ENCODE data around the gene BAK1.

The BAK1 gene

GRCh38 chr6:33585403-33586107 lies 5.5 kb upstream of the BAK1 start:
- DNase-seq = peak; percentile 53

DNA sequence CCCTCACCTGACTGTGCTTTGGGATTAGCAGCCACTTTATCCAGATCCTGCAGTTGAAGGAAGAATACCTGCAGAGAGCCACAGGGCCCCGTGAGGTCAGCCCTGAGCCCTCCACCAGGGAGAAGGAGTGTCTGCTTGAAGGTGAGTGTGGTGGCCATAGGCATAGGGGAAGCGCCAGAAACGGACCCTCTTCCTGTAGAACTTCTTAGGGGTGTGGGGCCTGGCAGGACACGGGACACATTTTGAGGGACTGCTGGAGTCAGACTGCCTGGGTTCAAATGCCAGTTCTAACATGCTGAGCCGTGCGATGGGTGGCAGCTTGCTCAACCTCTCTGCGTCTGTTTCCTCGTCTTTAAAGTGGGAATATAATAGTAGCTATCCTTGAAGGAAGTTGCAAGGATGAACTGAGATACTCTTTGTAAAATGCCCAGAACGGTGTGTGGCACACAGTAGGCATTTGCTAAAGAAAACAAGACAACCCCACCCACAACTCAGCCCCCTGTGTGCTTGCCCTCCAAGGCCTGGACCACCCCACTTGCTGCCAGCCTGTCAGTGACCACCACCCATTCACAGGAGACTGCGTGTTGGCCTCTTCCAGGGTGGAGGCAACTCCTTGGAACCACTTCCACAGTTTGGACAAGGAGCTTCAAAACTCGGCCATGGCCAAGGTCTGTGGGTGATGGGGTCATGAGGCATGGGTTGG lies 4.8 kb upstream of the BAK1 start:
- no peak for DNase-seq

GRCh38 chr6:33583591-33584155 lies 3.6 kb upstream of the BAK1 start:
- DNase-seq = no peak

GRCh38 chr6:33581186-33581585 lies 1.1 kb upstream of the BAK1 start:
- DNase-seq = no peak

DNA sequence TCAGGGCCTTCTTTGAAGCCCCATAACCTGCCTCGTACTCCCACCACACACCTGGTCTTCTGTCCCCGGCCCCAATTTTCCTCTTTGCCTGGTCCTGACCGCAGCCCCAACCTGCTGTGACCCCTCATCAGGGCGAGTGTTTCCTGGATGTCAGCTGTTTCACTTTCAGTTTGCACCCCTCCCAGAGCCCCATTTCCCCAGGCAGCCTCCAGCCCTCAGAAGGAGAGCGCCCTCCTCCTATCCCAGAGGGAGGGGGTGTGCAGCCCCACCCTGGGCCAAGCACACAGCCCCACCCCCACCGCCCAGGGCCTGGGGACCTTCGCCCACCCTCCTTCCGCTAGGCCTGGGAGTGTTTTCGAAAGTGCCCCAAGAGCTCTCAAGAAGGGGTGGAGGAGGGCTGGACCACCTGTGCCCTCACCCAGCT lies 1.5 kb downstream of the BAK1 start:
- DNase-seq = no peak

DNA sequence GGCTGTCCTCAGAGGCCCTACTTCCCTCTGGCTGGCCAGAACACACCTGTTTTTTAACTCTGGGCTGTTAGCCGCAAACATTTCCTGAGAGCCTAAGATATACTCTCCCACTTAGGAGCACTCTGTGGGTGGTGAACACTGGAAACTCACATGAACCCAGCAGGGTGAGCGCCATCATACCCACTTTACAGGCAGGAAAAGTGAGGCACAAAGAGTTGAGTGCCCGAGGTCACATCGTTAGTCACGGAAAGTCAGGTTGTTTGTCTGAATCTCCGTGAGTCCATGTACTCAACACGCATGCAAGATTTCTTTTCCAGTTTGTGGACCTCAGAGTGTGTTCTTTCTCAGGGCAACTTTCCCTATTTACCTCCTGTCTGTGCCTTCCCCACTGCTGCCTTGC lies 1.9 kb downstream of the BAK1 start:
- DNase-seq = no peak

- no peak for DNase-seq
These were observed 2.4 kb downstream of the BAK1 start for GRCh38 chr6:33577718-33578117.

DNA sequence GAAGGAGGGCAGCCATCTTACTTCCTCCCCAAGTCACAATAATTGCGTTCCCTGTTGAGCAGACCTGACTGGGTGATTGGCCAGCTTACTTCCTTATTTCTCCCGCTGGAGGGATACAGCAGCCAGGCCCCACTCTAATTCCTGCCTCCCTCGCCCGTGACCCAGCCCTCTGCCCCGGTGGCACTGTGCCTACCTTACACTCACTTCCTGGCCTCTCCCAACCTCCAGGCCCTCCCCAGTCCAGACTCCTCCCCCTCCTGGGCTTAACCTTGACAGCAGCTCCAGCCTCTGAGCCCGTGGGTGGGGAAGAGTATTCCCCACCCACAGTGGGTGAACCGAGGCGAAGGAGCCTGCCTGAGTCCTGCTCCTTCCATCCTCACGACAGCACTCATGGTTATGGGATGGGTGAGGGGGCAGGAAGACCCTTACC lies 3.0 kb downstream of the BAK1 start:
- no peak for DNase-seq

DNA sequence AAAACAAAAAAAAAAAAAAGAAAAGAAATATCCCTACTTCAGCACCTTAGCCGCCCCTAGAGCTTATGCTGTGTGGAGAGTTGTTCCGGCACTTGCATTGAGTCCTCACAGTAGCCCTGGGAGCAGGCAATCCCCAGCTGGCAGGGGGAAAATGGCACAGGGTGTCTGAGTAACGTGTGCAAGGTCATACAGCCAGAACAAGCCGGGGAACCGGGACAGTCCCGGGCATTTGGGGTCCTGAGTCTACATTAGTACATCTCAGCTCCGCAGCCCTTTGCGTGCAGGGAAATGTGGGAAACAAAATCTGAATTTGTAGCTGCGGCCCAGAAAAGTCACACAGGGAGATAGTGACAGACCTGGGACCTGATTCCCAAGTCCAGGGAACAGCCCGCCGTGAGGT lies 3.4 kb downstream of the BAK1 start:
- no peak for DNase-seq

DNA sequence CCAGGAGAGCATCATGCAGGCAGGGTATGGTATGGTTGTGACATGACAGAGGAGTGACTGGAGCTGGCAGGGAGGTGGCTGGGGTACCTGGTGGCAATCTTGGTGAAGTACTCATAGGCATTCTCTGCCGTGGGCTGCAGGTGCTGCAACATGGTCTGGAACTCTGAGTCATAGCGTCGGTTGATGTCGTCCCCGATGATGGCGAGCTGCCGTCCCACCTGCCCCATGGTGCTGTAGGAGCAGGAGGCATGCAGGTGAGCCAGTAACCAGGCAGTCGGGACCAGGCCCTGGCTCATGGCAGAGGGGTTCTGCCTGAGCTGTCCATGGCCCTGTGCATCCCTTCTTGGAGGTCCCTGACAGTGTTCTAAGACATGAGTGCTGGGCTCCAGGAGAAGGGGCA lies 4.9 kb downstream of the BAK1 start:
- DNase-seq = no peak

GRCh38 chr6:33571637-33572316 lies 8.3 kb downstream of the BAK1 start:
- no peak for DNase-seq

- peak; percentile 73 for DNase-seq
These were observed 9.1 kb downstream of the BAK1 start for GRCh38 chr6:33570806-33571636.

GRCh38 chr6:33568826-33569570 lies 11.1 kb downstream of the BAK1 start:
- no peak for DNase-seq

- no peak for DNase-seq
These were observed 12.2 kb downstream of the BAK1 start for GRCh38 chr6:33567836-33568235.

GRCh38 chr6:33566182-33567084 lies 13.6 kb downstream of the BAK1 start:
- DNase-seq = no peak

DNA sequence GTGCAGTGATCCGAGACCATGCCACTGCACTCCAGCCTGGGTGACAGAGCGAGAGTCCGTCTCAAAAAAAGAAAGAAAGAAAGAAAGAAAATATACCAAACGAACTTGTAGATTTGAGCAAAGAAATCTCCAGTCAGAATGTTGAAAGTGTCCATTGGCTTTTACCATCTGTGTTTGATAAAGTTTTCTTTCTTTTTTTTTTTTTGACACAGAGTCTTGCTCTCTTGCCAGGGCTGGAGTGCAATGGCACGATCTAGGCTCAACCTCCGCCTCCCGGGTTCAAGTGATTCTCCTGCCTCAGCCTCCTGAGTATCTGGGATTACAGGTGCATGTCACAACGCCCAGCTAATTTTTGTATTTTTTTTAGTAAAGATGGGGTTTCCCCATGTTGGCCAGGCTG lies 21.3 kb downstream of the BAK1 start:
- DNase-seq = no peak

DNA sequence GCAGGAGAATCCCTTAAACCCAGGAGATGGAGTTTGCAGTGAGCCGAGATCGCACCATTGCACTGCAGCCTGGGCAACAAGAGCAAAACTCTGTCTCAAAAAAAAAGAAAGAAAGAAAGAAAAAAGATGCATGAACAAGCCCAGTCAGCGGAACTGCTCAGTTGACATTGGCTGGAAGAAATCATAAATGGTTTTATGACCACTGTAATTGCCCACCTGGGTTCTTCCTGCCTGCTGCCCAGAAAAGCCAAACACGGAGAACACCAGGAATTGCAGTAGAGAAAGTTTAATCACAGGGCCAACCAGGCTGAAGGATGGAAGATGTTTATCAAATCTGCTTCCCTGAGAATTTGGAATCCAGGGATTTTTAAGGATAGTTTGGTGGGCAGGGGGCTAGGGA lies 22.7 kb downstream of the BAK1 start:
- DNase-seq = no peak

DNA sequence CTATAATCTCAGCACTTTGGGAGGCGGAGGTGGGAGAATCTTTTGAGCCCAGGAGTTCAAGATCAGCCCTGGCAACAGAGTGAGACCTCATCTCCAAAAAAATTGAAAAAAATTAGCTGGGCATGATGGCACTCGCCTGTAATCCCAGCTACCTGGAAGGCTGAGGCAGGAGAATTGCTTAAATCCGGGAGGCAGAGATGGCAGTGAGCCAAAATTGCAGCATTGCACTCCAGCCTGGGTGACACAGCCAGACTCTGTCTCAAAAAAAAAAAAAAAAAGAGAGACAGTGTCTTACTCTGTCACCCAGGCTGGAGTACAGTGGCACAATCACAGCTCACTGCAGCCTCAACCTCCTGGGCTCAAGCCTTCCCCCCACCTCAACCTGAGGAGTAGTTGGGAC lies 27.2 kb downstream of the BAK1 start:
- DNase-seq = peak; percentile 0

DNA sequence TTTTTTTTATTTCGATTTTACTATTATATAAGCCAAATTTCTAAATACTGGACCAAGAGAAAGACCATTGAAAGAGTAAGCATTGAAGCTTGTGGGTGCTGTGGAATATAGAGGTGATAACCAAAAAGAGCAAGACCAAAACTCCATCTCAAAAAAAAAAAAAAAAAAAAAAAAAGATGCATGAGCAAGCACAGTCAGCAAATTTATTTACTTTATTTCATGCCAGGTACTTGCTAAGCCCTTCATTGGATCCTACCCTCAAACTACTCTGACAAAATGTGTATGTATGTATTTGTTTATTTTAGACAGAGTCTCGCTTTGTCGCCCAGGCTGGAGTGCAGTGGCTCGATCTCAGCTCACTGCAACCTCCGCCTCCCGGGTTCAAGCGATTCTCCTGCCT lies 27.8 kb downstream of the BAK1 start:
- DNase-seq = no peak

GRCh38 chr6:33551538-33551937 lies 28.5 kb downstream of the BAK1 start:
- no peak for DNase-seq

DNA sequence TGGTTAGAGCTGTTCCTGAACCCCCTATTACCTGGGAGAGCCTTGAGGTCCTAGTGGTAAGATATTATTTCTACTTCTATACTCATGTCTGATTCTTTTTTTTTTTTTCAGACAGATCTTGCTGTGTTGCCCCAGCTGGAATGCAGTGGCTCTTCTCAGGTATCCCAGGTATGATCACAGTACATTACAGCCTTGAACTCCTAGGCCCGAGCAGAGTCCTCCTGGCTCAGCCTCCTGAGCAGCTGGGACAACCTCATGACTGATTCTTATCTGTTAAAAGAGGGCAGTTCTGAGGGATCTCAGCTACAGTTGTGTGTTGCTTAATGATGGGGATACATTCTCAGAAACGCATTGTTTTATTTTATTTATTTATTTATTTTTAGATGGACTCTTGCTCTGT lies 30.2 kb downstream of the BAK1 start:
- no peak for DNase-seq

Measured in NCI-H774 (cell line).